GM10266 (cell line): ENCODE results near the gene FYCO1.

Source experiments
- DNase-seq: peaks from one replicate; pipeline ENCODE4 v3.0.0; 2012; ENCODE audit errors: extremely low spot score
- TF ChIP-seq, protein P1 (sequence below): IDR thresholded peaks from 2 replicates; pipeline ENCODE4 v1.5.1; 2012; ENCODE audit warnings: mild to moderate bottlenecking, low read depth; ENCODE audit not compliant: control insufficient read depth, insufficient read depth; ENCODE audit errors: missing control alignments

Gene FYCO1

DNA sequence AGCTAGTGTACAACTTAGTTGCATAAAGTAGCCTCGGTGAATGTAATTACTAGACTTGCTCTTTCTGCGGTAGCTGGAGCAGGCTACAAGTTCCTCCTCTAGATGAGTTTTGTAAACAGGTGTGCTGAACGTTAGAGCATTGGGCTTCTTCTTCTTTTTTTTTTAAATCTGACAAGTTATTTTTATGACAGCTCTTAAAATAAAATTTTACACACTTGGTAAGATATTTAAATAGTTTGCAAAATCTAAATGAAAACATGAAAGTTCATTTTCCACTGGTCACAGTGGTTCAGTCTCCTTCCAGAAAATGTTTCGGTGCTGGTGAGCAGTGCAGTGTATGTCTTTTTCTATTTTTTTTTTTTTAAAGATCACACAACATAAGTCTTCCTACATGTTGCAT, 106.3 kb downstream of the FYCO1 start:
- peak; percentile 32 for DNase-seq
- TF ChIP-seq, protein P1, sequence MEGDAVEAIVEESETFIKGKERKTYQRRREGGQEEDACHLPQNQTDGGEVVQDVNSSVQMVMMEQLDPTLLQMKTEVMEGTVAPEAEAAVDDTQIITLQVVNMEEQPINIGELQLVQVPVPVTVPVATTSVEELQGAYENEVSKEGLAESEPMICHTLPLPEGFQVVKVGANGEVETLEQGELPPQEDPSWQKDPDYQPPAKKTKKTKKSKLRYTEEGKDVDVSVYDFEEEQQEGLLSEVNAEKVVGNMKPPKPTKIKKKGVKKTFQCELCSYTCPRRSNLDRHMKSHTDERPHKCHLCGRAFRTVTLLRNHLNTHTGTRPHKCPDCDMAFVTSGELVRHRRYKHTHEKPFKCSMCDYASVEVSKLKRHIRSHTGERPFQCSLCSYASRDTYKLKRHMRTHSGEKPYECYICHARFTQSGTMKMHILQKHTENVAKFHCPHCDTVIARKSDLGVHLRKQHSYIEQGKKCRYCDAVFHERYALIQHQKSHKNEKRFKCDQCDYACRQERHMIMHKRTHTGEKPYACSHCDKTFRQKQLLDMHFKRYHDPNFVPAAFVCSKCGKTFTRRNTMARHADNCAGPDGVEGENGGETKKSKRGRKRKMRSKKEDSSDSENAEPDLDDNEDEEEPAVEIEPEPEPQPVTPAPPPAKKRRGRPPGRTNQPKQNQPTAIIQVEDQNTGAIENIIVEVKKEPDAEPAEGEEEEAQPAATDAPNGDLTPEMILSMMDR = no peak

DNA sequence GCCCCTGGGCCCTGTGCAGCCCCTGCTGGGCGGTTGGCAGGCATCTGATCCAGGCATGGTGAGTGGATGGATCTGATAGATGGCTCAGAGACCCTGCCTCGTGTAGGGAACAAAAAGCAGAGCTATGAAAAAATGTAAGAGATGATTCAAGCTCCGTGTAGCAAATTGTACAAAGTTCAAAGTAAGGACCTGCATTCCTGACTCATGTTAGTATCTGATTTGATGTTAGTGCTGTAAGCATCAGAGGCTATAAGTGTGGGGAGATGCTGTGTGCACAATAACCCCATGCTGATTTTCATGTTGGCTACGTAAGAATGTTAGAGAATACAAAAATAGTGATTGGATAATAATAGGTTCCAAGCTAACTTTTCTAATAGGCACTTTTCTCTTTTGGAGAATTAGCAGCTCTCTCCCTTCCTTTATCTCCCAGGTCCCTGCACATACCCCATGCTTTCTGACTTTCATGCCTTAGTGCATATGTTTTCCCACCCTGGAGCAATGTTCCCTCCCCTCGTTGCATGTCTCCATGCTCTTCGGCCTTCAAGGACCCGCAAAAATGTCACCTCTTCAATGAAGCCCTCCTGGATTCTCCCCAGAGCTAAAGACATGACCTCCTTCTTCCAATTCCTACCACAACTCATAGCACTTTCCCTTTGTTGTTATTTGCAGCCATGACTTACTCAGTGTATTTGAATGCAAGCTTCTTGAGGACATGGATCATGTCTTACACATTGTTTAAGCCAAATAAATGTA, 107.7 kb downstream of the FYCO1 start:
- no peak for DNase-seq
- TF ChIP-seq, protein P1 = no peak

DNA sequence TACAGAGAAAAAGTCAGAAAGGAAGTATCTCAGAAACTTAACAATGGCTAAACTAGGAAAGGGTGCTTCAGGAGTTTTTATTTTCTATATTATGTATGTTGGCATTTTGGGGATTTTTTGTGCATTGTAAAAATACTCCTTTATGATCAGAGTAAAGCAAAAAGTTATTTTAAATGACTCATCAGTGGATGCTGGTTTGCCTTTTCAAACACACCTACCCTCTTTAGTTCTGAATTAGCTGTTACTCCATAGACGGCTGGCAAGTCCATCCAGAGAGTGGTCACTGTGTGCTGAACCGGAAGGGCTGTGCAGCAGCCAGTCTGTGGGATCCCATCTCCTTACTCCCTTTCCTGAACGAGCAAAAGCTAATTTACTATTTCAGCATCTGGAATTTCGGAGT, 108.3 kb downstream of the FYCO1 start:
- no peak for DNase-seq
- TF ChIP-seq, protein P1 = no peak

DNA sequence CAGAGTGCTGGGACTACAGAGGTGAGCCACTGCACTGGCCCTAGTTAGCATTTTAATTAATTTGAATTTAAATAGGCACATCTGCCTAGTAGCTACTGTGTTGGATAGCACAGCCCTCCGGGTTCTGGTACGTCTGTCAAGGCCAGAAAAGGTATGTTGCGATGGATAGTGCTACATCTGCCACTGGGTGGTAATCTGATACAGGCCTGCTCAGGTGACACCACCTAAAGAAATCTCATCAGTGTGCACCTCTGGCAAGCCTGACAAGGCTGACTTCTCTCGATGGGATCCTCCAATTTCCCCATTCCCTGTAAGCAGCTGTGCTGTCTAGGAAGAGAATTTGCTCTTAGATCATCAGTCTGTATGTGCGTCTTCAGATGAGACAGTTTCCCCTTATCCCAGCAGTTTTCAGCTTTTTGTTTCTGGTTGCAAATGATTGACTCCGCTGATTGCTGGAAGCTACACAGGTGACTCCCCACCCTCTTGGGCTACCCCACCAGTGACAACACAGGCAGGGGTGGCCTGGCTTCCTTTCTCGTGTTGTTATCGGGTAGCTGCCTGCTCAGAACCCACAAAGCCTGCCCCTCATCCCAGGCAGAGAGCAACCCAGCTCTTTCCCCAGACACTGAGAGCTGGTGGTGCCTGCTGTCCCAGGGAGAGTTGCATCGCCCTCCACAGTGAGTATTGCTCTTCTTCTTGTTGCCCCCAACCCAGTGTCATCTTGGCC, 109.5 kb downstream of the FYCO1 start, which contains the start of gene CCR9:
Gene CCR9 (plus strand): TSS at position 565 of the 727 bp plus-strand sequence. CDS start 8,391 bp downstream, outside the sequence.
- TF ChIP-seq, protein P1 = no peak
- DNase-seq = no peak

DNA sequence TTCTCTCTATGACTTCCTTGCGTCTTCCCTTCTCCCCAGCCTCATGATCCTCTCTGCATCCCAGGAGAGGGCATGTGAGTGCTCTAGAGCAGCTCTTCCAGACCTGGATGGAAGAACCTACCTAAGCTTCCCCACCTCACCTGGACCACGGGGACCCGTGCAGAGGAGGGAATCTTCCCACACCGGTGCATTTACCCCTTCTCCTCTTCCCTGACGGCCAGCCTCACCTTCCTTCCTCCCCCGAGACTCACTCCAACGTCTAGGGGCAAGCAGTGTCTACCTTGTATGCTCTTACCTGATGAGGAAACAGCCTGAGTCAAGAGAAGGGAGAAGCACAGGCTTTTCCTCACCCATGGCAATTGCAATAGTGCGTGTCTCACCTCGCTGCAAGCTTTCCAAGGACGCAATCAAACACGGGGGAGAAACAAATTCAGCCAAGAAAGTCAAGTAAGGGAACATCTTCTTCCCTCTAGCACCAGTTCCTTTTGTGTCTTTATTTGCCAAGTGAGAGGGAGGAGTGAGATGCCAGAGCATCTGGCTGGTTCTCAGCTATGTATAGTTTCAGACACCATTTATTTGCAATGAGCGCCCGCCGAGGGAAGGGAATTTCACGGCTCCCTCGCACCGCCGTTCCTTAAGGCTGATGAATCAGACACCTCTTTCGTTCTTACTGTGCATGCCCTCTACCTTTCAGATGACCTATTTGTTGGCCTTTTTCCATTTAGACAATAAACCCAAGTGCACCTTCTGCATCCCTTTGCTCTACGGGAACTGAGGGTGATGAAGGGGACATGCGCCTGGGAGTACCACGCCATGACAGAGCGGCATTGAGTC, 111.0 kb downstream of the FYCO1 start:
- TF ChIP-seq, protein P1 = no peak
- no peak for DNase-seq

DNA sequence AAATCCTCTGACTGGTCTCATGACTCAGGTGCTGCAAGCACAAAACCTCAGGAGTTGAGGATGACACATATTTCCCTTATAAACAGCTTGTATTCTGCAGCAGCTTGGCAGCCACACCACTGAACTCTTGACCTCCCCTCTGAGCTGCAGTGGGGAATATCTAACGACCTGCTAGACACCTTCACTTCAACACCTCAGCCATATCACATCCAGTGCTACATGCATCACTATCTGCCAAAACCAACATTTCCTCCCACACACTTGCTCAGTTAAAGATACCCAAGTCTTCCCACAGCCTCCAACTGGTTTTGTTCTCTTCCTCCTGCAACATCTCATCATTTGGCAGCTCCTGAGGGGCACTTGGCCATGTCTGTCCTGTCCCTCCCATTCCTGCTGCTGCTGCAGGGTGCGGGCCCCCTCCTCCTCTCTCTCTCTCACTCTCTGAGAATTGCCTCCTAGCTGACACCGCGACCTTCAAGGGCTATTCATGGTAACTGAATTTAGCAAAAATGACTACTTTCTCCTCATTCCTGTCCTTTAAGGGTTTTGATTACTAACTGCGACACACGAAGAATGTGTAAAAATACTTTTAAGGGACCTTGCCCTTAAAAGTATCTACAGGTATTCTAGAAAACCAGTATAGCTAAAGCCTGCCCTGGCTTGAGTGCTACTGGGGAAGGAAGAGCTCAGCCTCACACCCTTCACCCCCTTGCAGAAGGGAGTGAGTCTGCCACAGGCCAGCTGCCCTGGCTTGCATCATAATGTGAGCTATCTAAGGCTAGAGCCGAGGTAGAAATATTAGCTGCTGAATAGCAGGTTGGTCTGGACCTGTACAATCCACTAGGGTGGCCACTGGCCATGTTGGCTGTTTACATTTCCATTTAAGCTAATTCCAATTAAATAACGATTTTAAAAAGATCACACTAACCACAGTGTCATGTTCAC, 114.3 kb downstream of the FYCO1 start:
- DNase-seq = peak; percentile 45
- TF ChIP-seq, protein P1 = no peak
